DMS79 treated with DMSO at 0.1 percent for 48 hours (cell line): ENCODE data around the gene EBPL.
A peak's percentile ranks its signal among the peaks of the same experiment; 100 is the strongest.

ENCODE experiments used
- DNase-seq: peaks from one replicate; lab custom pipeline; 2025; lab: John Stamatoyannopoulos, UW

Gene EBPL

DNA sequence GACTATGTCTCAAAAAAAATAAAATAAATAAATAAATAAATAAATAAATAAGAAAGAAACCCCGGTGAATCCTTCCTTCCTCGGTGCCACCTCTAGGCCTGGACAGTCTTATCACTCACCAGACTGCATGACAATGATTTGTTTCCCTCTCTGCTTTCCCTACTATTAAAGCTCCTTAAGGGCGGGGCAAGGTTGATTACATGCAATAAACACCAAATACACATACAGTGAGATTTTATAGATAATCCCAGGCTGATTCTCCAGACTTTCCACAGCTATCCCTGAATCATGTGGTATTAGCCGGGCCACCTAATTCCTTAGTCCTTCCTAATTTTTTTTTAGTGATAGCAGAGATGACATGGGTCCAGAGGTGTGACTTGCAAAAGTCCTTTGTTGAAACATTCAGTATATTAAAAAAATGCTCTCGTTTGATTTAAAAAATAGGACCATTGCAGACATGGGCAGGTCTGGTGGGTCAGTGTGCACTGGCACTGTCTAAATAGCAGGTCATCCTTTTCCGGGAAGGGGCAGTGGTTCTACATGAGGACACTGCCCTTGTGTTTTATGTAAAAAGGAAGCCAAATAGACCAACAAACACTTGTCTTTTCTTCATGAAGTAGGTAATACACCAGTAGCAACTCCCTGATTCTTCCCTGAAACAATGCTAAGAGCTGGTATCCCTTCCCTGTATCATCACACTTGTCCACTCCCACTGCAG, 14.5 kb downstream of the EBPL start:
- DNase-seq, result no peak

DNA sequence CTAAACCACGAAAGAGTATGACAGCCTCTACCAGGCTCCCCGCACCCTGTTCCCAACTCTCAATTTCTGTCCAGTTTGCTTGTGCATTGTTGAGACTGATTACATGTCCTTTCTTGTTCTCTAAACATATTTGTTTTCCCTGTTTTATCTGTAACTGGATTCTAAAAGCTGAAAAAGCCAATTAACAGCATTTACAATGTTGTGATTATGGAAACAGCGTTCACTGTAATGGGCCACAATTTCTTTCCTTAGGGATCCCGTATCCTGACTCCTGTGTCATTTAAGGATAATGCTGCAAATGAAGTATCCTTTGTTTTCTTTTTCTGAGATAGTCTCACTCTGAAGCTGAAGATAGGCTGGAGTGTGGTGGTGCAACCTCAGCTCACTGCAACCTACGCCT, 20.5 kb downstream of the EBPL start:
- no peak for DNase-seq

DNA sequence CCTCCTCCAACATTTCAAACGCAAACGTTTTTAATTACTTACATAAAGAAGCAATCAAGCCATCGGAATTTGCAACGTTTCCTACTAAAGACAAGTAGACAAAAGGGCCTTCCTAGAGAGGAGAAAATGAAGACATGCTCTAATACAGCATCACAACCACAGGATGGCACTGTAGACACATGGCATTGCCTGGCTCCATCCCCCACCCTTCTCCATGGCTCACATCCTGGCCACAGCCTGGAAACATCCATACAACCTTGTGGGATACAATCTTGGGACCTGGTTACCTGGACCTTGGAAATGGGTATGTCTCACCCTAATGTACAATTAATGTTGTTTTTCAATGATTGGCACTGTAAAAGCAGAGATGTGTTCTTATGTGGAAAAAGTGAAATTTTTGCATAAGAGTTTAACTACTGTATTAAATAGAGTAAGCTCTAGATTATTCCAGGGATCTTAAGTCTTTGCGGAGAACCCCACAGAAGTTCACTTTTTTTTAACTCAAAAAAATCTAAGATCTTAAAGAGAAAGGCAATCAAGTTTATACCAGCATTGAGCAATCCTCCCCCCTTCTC, 21.5 kb downstream of the EBPL start:
- DNase-seq, result peak; percentile 51

DNA sequence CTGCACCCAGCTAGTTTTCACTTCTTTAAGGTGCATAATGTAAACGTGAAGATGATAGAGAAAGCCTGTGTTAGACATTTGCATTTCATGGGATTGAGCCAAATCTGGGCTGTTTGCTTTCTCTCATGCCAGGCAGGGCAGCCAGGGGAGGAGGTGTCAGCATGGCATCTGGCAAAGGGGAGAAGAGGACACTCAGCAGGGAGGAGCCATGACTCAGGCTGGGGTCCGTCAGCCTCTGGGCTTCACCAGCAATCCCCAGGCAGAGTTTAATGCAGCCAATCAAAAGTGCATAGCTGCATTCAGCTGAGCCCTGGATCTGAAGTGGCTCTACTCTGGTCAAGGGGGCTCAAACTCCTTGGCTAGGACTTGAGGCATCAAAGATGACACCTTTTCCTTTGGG, 23.5 kb downstream of the EBPL start:
- no peak for DNase-seq

DNA sequence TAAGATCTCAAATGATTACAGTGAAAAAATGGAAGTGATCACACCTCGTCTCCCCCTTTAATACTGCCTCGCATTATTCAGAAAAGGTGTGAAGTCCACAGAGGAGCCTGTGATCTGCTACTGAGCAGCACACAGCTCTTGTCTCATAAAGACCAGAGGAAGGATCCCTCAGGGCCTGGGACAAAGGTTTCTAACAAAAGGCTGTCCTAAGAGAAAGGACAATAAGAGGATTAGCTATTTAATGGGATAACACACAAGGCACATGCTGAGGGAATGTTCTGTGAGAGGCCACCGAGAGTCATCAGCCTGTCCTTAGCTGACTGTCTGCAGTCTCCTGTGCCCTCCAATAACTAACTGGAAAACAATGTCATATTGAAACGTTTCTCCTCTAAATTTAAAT, 26.7 kb downstream of the EBPL start:
- no peak for DNase-seq

DNA sequence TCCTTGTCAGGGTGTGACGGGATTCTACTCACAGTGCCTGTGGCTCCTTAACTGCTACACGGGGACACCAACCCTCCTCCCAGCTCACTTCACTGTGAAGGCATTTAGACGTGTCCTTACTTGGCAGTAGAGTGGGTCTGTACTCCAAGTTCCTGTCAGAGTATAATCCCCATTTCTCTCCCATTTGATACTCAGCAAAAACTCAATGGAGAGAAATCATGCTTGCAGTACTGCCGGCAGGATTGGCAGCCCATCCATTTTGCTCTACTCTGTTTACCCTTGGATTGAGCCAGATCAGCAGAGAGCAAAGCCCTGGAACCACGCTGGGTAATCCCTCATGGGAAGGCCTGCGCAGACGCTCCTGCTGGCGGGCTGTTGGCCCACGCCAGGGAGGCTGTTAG, 34.0 kb downstream of the EBPL start:
- DNase-seq, result no peak

DNA sequence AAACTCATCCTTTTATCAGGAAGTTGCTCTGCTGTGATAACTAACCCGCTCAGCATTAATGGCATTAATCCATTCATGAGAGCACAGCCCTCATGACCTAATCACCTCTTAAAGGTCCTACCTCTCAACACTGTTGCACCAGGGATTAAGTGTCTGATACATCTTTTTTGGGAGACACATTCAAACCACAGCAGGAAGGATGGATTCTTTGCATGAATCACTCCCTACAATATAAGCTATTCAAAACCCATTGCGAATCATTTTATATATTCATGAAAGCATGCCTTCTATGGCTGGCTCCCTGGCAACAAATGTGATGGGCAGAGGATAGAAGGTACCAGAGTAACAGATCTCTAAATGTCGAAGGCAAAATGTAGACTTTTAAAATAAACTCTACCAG, 35.4 kb downstream of the EBPL start:
- no peak for DNase-seq

DNA sequence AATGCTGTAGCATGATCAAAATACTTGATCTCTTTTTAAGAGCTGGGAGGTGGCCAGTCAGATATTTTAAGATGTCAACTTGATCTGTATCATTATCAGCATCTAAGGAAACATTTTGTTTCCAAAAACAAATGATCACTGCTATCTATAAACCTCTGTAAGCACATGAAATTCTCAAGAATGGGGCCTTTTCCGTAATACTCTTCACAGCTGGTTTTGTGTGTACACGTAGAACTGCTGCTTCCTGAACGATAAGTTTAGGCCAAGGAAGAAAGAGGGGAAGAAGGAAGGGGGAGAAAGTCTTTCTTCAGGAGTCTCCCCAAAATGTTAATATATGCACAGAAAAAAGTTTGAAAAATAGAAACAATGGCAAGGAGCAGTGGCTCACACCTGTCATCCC, 37.3 kb downstream of the EBPL start:
- no peak for DNase-seq

DNA sequence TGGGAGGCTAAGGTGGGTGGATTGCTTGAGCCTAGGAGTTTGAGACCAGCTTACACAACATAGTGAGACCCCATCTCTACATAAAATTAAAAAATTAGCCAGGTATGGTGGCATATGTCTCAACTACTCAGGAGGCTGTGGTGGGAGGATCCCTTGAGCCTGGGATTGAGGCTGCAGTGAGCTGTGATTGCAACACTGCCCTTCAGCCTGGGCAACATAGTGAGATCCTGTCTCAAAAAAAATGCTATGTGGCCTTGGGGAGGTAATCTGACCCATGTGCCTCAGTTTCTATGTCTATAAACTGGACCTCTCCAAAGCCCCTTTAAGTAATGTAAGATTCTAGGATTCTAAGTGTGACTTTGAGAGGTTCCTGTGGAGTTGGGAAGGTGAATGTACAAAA, 37.8 kb downstream of the EBPL start:
- DNase-seq, result no peak

DNA sequence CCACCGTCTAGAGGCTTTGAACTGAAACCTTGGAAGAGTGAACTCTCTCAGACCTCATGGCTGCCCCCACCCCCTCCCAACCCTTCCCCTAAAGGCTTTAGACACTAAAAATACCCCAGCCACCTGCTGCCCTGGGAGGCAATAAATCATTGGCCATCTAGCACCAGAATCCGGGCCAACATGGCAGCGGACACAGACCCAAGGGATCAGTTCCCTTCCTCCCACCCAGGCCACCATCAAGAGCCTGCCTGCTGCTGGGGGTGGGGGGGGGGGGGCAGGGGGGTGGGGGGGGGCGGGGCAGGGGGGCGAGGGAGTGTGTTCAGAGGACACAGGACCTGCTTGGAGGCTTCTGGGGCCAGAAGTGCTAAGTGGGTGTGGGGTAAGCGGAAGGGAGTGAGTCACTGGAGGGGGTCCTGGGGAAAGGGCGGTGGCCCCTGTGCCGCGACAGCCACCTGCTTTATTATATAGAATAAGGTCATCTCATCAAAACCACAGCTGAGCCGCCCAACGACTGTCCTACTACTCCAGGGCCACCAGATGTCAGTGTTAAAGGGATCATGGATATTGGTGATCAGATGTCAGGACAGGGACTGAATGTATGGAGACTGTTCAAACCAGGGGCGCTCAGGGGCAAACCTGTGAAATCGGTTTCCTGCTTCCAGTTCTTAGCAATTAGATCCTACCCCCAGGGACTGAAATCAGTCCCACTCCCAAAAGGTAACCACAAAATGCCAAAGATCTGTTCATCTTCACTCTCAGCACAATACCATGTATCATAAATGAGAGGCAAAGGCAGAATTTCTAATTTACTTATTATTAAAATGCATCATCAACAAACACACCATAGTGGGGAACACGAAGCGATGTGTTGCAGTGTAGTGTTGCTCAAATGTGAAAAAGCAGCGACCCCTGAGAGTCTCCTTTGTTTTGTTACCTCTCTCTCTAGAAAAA, 38.7 kb downstream of the EBPL start:
- DNase-seq, result no peak

DNA sequence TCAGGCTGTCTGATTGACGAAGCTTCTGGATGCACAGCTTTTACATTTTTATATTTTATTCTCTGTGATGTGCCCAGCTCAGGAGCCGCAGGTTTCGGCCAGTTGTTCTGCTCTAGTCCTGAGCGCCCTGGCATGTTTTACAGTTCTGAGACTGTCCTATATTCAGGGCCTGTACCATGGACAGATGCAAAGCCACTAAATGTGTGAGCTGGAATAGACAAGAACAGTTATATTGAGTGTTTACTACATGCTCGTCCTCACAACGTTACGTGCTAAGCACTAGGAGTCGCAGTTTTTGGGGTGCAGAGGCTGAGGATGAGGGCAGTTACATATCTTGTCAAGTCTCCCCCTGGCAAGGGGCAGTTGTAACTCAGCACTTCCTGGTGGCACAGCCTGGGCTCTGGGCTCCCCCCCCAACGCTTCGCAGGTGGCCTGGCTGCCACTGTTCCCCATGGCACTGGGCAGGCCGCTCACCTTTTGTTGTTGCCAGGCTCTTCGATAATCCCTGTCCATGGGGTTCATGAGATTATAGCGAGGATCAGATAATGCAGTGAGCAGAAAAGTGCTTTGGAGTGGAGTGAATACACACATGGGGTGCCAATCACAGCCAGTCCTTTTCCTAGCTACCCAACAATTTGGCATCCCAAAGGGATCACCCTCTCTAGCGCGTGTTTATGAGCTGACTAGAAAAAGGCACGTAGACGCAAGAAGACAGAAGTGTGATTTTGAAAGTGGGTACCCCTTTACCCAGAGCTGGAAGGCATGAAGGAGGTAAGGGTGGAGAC, 39.5 kb downstream of the EBPL start:
- no peak for DNase-seq

DNA sequence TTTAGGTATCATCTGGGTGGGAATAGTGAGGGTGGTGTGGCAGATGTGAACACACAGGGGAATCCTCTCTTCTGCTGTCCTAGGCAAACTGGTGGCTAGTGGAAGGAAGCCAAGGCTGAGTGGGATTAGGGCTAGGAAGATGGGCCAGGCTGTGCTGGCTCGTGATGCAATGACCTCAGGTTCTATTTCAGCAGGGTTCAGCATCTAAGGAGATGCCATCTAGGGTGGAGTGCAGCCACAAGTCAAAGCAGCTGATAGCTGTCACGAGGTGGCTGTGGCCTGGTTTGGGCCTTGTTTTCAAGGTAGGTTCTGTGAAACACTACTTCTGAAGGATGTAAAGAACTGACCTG, 41.3 kb downstream of the EBPL start:
- no peak for DNase-seq

DNA sequence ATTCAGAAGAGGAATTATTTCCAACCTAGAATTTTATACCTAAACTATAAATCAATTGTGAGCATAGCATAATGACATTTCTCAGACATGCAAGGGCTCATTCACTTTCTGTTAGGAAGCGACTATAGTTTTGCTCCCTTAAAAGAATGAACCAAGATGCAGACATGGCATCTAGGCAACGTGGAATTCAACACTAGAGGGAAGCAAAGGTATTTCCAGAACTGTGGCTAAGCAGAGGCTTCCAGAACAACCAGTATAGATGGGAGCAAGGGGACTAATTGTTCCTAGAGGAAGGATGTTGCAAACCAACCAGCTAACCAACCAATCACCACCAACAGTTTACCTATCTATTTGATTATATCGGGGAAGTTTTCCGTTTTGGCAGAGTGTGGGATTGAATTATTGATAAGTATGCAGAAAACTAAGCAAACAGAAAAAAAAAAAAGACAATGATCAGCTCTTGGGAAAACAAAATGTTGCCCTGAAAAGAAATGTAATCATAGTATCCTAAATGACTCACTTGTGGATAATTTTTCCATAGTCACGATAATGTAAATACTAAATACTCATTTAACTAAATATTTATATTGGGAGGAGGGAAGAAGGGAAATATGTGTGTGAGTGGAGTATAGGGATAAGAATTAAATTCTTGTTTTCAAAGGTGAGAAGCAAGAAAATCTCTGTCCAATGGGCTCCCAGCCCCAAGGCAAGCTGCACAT, 41.9 kb downstream of the EBPL start:
- no peak for DNase-seq

DNA sequence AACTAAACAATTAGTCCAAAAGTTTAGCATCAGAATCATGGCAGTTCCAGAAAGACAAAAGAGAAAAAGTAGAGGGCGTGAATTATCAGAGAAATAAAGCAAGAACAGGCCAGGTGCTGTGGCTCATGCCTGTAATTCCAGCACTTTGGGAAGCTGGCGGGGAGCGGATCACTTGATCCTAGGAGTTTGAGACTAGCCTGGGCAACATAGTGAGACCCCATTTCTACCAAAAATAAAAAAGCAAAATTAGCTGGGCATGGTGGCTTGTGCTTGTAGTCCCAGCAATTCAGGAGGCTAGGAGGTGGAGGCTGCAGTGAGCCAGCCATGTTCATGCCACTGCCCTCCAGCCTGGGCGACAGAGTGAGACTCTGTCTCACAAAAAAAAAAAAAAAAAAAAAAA, 44.6 kb downstream of the EBPL start:
- DNase-seq, result no peak

DNA sequence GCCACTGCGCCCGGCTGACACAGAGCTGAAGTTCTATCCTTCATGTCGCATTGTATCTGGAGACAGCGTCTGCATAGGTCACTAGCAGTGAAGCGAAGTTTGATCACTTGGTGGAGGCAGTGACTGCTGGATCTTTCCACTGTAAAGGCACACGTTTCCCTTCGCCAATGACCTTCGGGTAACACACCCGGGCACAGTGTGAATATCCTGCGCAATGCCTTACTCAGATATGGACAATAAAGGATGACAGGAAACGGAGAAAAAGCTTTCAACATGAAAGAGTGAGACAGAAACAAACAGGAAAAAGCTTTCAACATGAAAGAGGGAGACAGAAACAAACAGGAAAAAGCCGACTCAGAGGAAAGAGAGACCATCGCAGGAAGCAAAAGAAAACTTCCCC, 45.8 kb downstream of the EBPL start:
- no peak for DNase-seq

DNA sequence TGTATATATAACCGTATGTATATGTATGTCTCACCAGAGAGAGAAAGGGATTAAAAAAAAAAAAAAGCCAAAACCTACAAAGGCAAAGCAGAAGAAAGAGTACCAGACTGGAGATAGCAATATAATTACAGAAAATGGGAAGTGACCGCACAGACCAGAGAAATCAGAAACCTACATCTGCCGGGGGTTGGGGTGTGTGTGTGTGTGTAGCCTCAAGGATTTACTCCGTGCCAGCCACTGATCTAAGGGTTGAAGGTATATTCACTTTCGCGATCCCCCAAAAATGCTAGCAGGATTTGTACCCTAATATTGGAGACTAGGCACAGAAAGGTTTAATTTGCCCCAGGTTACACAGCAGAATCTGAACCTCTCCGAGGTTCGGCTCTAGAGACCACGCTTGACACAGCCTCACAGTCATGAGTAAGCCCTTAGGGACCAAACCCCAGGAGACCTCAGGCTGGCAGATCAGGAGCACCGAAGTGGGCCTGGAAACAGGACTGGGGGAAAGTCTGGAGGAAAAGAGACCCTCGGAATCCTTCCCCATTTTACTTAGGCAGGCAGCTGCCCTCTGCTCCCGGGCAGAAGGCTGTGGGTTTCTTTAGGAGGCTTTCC, 48.1 kb downstream of the EBPL start:
- no peak for DNase-seq

DNA sequence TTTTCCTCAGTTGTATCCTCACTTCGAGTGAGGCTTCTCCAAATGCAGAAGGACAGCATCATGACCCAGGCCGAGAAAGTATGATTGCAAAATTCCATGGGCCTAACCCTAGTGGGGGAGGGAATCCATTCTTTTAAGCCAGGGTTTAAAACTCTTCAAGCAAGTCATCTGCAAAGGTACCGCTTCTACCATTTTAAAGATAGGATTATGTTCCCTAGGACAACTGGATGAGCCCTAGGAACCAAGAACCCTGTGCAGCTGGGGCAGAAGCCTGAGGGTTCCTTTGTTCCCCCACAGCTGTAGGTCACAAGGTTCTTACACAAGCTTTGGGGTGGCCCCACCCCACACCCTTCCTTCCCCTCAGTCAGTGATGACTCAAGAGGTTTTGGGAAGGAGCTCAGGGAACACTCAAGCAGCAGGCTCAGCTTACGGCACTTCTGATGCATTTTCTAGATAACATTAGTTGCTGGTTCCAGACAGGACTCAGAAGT, 49.4 kb downstream of the EBPL start:
- DNase-seq, result no peak

DNA sequence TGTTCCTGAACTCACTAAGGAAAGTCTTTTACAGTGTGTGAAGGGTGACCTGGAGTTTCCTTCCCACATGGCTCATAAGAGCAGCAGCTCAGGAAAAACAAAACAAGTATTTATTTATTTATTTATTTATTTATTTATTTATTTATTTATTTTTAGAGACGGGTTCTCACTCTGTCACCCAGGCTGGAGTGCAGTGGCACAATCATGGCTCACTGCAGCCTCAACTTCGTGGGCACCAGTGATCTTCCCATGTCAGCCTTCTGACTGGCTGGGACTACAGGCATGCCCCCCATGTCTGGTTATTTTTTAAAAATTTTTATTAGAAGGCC, 52.6 kb downstream of the EBPL start:
- no peak for DNase-seq

DNA sequence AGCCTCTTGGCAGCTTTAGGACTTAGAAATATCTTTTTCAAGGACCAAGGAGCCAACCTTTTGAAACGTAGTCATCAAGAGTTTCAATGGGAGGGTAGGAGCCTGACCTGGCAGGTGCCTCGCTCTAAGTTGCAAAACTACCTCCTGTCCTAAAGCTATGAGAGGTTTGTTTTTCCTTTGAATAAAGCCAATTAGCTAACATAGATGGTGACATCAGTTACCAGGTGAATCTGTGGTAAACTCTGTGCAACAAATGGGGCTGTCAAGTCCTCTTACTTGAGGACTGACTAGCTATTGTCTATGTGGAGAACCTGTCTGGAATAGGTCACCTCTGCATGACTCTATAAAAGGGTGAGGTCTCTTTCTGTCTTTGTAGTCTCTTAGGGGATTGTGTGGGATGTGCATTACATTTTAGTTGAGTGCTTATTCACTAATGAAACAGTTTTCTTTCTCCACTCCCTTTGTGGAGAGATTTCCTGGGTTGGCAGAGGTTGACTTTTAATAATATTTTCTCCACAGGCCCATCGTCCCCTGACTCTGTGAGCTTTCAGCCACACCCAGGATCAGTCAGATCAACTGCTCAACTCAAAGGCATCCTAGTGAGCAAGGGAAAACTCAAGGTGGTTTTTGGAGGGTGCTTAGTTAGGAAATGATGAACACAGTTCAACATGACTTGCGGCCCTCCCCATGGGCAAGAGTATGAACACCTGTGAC, 53.1 kb downstream of the EBPL start:
- DNase-seq, result no peak

DNA sequence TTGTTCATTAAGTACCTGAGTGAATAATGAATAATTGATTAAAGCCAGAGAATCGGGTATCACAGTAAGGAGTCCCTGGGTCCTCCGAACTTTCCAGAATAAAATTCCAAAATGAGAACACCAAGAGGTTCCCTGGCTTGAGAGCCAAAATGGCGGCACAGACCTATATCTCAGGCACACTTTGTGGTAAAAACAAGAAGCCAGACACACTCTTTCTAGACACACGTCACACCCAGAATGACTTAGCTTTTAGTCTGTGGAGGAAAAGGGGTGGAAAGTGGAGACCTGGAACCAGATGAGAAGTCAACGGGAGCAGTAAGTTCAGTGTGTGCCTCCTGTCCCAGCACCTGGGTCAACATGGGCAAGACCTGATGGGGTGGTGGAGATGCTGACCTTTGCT, 54.6 kb downstream of the EBPL start:
- DNase-seq, result no peak
